Measurements from ENCODE around the gene PNPLA3.

PNPLA3 gene

GRCh38 chr22:43925433-43926348 lies 2.1 kb downstream of the PNPLA3 start:
- no peak for DNase-seq

- DNase-seq, result no peak
Observed at GRCh38 chr22:43926349-43926710, 2.7 kb downstream of the PNPLA3 start.

GRCh38 chr22:43928468-43928867 lies 4.9 kb downstream of the PNPLA3 start:
- no peak for DNase-seq

GRCh38 chr22:43928908-43929307 lies 5.3 kb downstream of the PNPLA3 start:
- no peak for DNase-seq

GRCh38 chr22:43931771-43932170 lies 8.2 kb downstream of the PNPLA3 start:
- DNase-seq, result no peak

GRCh38 chr22:43941449-43941848 lies 17.8 kb downstream of the PNPLA3 start:
- DNase-seq, result no peak

GRCh38 chr22:43944670-43945430 lies 21.2 kb downstream of the PNPLA3 start:
- no peak for DNase-seq

GRCh38 chr22:43945632-43946383 lies 22.2 kb downstream of the PNPLA3 start:
- peak; percentile 62 for DNase-seq

- no peak for DNase-seq
Observed at GRCh38 chr22:43946384-43946667, 22.7 kb downstream of the PNPLA3 start.

- no peak for DNase-seq
Observed at GRCh38 chr22:43948836-43949406, 25.3 kb downstream of the PNPLA3 start.

GRCh38 chr22:43951391-43951790 lies 27.8 kb downstream of the PNPLA3 start:
- no peak for DNase-seq

GRCh38 chr22:43951966-43952365 lies 28.4 kb downstream of the PNPLA3 start:
- no peak for DNase-seq

- DNase-seq, result no peak
Observed at GRCh38 chr22:43953988-43954785, 30.6 kb downstream of the PNPLA3 start.

- DNase-seq, result peak; percentile 89
Observed at GRCh38 chr22:43955040-43955882, 31.7 kb downstream of the PNPLA3 start, which contains the start of gene SAMM50. SAMM50 (plus strand) TSS chr22:43955442; CDS start chr22:43955578, 136 bp downstream.

- DNase-seq, result peak; percentile 10
Observed at GRCh38 chr22:43955883-43956782, 32.5 kb downstream of the PNPLA3 start.

- no peak for DNase-seq
Observed at GRCh38 chr22:43956805-43957463, 33.3 kb downstream of the PNPLA3 start.

GRCh38 chr22:43957871-43958270 lies 34.3 kb downstream of the PNPLA3 start:
- DNase-seq, result no peak

GRCh38 chr22:43964314-43964857 lies 40.8 kb downstream of the PNPLA3 start:
- no peak for DNase-seq

GRCh38 chr22:43967069-43967468 lies 43.5 kb downstream of the PNPLA3 start:
- DNase-seq, result no peak
